ENCODE measurements around the gene ASIC5.
"Not testable (repeated sequence)": the region's sequence is repeated elsewhere in the genome, so short reads cannot be mapped to it uniquely, and the experiment has no call there.

Gene ASIC5

GRCh38 chr4:155800685-155801343 is 65.3 kb downstream of the ASIC5 start:
- no peak for DNase-seq (ENCODE audit: low read depth)

- no peak for DNase-seq (ENCODE audit: low read depth)
These were observed 66.3 kb downstream of the ASIC5 start for GRCh38 chr4:155799794-155800123.

GRCh38 chr4:155799116-155799793 is 66.8 kb downstream of the ASIC5 start:
- DNase-seq (ENCODE audit: low read depth): no peak

- not testable (repeated sequence) for DNase-seq (ENCODE audit: low read depth)
These were observed 68.5 kb downstream of the ASIC5 start for GRCh38 chr4:155797581-155797980.

- DNase-seq (ENCODE audit: low read depth): no peak
These were observed 70.1 kb downstream of the ASIC5 start for GRCh38 chr4:155795991-155796390.

GRCh38 chr4:155794589-155795236 is 71.4 kb downstream of the ASIC5 start:
- DNase-seq (ENCODE audit: low read depth): no peak

GRCh38 chr4:155789982-155790381 is 76.1 kb downstream of the ASIC5 start:
- DNase-seq (ENCODE audit: low read depth): no peak

- DNase-seq (ENCODE audit: low read depth): no peak
These were observed 76.7 kb downstream of the ASIC5 start for GRCh38 chr4:155789391-155789790.

- DNase-seq (ENCODE audit: low read depth): no peak
These were observed 78.9 kb downstream of the ASIC5 start for GRCh38 chr4:155787113-155787710.

- no peak for DNase-seq (ENCODE audit: low read depth)
These were observed 80.2 kb downstream of the ASIC5 start for GRCh38 chr4:155785828-155786227.

- DNase-seq (ENCODE audit: low read depth): no peak
These were observed 81.4 kb downstream of the ASIC5 start for GRCh38 chr4:155784637-155785036.

- DNase-seq (ENCODE audit: low read depth): no peak
These were observed 84.7 kb downstream of the ASIC5 start for GRCh38 chr4:155781249-155781831.

GRCh38 chr4:155780775-155781174 is 85.3 kb downstream of the ASIC5 start:
- no peak for DNase-seq (ENCODE audit: low read depth)

All from T follicular helper cell (primary cell).